Esophagus muscularis mucosa (tissue), 4 donors: Measurements from ENCODE around the gene CDCP2. TPM values are rescaled to one million over a fixed set of nuclear protein-coding genes. Genes with fewer than 3 reads are reported as not detected.

ENCODE experiments used
- DNase-seq: peaks from one replicate; pipeline ENCODE4 v3.0.0-alpha.2; 2017; ENCODE audit errors: extremely low spot score
- H3K27ac ChIP-seq, 4 donors: fragments of 200-600 bp; sonication (generic); replicated peaks in 1 of 4; 1 replicate in 3 of 4; 2 replicates in 1 of 4; pipeline ENCODE4 v1.5.1; 2016 to 2019; ENCODE audit warnings: mild to moderate bottlenecking in 1 of 4
- H3K27me3 ChIP-seq, 4 donors: fragments of 200-600 bp; sonication (generic); one replicate each; pipeline versions ENCODE4 v1.5.1 to v1.6.0; 2016 to 2019
- H3K36me3 ChIP-seq, 4 donors: fragments of 200-600 bp; sonication (generic); one replicate each; pipeline ENCODE4 v1.5.1; 2016 to 2019
- H3K4me1 ChIP-seq, 4 donors: fragments of 200-600 bp; sonication (generic); one replicate each; pipeline ENCODE4 v1.5.1; 2016 to 2019
- H3K4me3 ChIP-seq, 4 donors: fragments of 200-600 bp; sonication (generic); 1 replicate in 2 of 4; 2 replicates in 2 of 4; pipeline ENCODE4 v1.5.1; 2016 to 2019; ENCODE audit warnings: mild to moderate bottlenecking in 4 of 4, moderate library complexity in 1 of 4
- H3K9me3 ChIP-seq, 4 donors: fragments of 200-600 bp; sonication (generic); 1 replicate in 3 of 4; 2 replicates in 1 of 4; pipeline ENCODE4 v1.5.1; 2016 to 2019
- CTCF ChIP-seq, 3 experiments: fragments of 200-600 bp in 2 of 3; fragments of 450-650 bp in 1 of 3; sonication (generic) in 2 of 3; IDR thresholded peaks; one replicate each; pipeline ENCODE4 v1.5.1; 2017 to 2019; ENCODE audit warnings: antibody characterized with exemption in 3 of 3, mild to moderate bottlenecking in 2 of 3, moderate library complexity in 1 of 3
- EP300 ChIP-seq: sonication (generic); formaldehyde crosslinking; IDR thresholded peaks from one replicate; pipeline ENCODE4 v1.6.1; 2017; ENCODE audit warnings: antibody characterized with exemption
- POLR2A ChIP-seq: fragments of 450-650 bp; IDR thresholded peaks from one replicate; pipeline ENCODE4 v1.6.1; 2017; ENCODE audit warnings: antibody characterized with exemption, moderate library complexity, mild to moderate bottlenecking, low read depth
- POLR2AphosphoS5 ChIP-seq, 2 donors: sonication (generic); formaldehyde crosslinking; IDR thresholded peaks; one replicate each; pipeline ENCODE4 v1.6.1; 2017; ENCODE audit warnings: antibody characterized with exemption in 2 of 2
- WGBS: methylation state at CpG from one replicate; pipeline ENCODE4 v1.1.5; 2018; 5-methylcytosine and 5-hydroxymethylcytosine counted together
- intact Hi-C: fragments of 100-400 bp; cut with DNase I; formaldehyde crosslinking; loops from one replicate; pipeline ENCODE4 v1.15.1; 2023
- total RNA-seq, 4 donors: library from RNA; depleted of rRNA; stranded (reverse); fragments of >200 nt; gene quantifications; one replicate each; pipeline versions ENCODE4 v1.1.0 to v1.2.1, GENCODE V29; 2016

CDCP2 gene
- total RNA-seq, 4 donors from 2014 or later = 0.26 to 0.40 (median 0.33) TPM; not detected in 1

- WGBS = 90% methylated on average over 2 of the region's 2 CpGs
- no peak for DNase-seq
- intact Hi-C loops = loop anchor here (2.0 kb wide), 1 partner anchor 125 kb away; no protein-coding TSS in a partner anchor
- TF ChIP-seq CTCF (IDR thresholded peaks at IDR 0.05) (no peak), POLR2AphosphoS5 (IDR thresholded peaks at IDR 0.05) (no peak), POLR2A (no peak), EP300 (no peak)
- Histone ChIP-seq H3K27ac (no peak overlapping the region), H3K36me3 (no peaks in the 10 kb centered on the region), H3K27me3 (no peaks in the 10 kb centered on the region), H3K9me3 (no peaks in the 10 kb centered on the region), H3K4me1 (no peaks in the 10 kb centered on the region), H3K4me3 (no peak overlapping the region)
Measured at GRCh38 chr1:54131419-54131818, 21.4 kb downstream of the CDCP2 start.

- WGBS = 86% methylated on average over 2 of the region's 2 CpGs
- H3K36me3 ChIP-seq = no peaks in the 10 kb centered on the region
- H3K4me3 ChIP-seq = no peak overlapping the region
- no peaks in the 10 kb centered on the region for H3K9me3 ChIP-seq
- intact Hi-C loops = loop anchor here (2.0 to 10.0 kb wide), 2 partner anchors 127 to 285 kb away; no protein-coding TSS in a partner anchor
- H3K27me3 ChIP-seq = no peaks in the 10 kb centered on the region
- no peak overlapping the region for H3K27ac ChIP-seq
- no peak for TF ChIP-seq POLR2A
- TF ChIP-seq EP300 = no peak
- no peak for TF ChIP-seq POLR2AphosphoS5 (IDR thresholded peaks at IDR 0.05)
- TF ChIP-seq CTCF (IDR thresholded peaks at IDR 0.05) = no peak
- H3K4me1 ChIP-seq = no peaks in the 10 kb centered on the region
- DNase-seq = no peak
Measured at GRCh38 chr1:54129858-54130257, 22.9 kb downstream of the CDCP2 start.

- no peak overlapping the region for H3K27ac ChIP-seq
- 87% methylated on average over 7 of the region's 7 CpGs for WGBS
- TF ChIP-seq POLR2AphosphoS5 (IDR thresholded peaks at IDR 0.05) (no peak), EP300 (no peak), CTCF (IDR thresholded peaks at IDR 0.05) (no peak), POLR2A (no peak)
- no peaks in the 10 kb centered on the region for H3K36me3 ChIP-seq
- H3K4me1 ChIP-seq = no peaks in the 10 kb centered on the region
- DNase-seq = no peak
- no peaks in the 10 kb centered on the region for H3K9me3 ChIP-seq
- H3K4me3 ChIP-seq = no peak overlapping the region
- no peaks in the 10 kb centered on the region for H3K27me3 ChIP-seq
- intact Hi-C loops = loop anchor here (10.0 kb wide), 1 partner anchor 287 kb away; no protein-coding TSS in a partner anchor
Measured at GRCh38 chr1:54127594-54128300, 25.1 kb downstream of the CDCP2 start.

GRCh38 chr1:54126271-54126815 lies 26.5 kb downstream of the CDCP2 start:
- 91% methylated on average over 3 of the region's 3 CpGs for WGBS
- intact Hi-C loops = loop anchor here (10.0 kb wide), 1 partner anchor 288 kb away; no protein-coding TSS in a partner anchor
- H3K9me3 ChIP-seq = no peaks in the 10 kb centered on the region

More at GRCh38 chr1:54126271-54126815, 26.5 kb downstream of the CDCP2 start:
- Histone ChIP-seq H3K27me3 (no peaks in the 10 kb centered on the region), H3K4me1 (peaks cover 4 to 8% (median 8%) of the 10 kb centered on the region in 4 donors), H3K36me3 (no peaks in the 10 kb centered on the region), H3K27ac (no peak overlapping the region), H3K4me3 (no peak overlapping the region)
- no peak for TF ChIP-seq CTCF (IDR thresholded peaks at IDR 0.05)
- TF ChIP-seq POLR2A = no peak
- no peak for TF ChIP-seq EP300
- TF ChIP-seq POLR2AphosphoS5 (IDR thresholded peaks at IDR 0.05) = no peak
- no peak for DNase-seq
